CD4-positive, alpha-beta T cell (primary cell): Measurements from ENCODE around the gene GAS7. TPM values are rescaled to one million over a fixed set of nuclear protein-coding genes. Genes with fewer than 3 reads are reported as not detected.

Experiments used
- ATAC-seq: fragments of 200-7000 bp; cut with Tn5 transposase; one replicate; pipeline ENCODE4 v1.10.0; 2022; ENCODE audit warnings: mild to moderate bottlenecking; ENCODE audit not compliant: poor library complexity
- CTCF ChIA-PET: fragments of 350-600 bp; sonication (Branson Sonifier 250); formaldehyde crosslinking; loops from one replicate; lab custom pipeline; 2021; ENCODE audit warnings: antibody characterized with exemption, inconsistent platforms; lab: Charles Lee
- POLR2A ChIA-PET: fragments of 350-600 bp; sonication (Branson Sonifier 250); formaldehyde crosslinking; loops from one replicate; lab custom pipeline; 2021; ENCODE audit warnings: antibody characterized with exemption, inconsistent platforms; lab: Charles Lee
- DNase-seq, 14 experiments: peaks; one replicate each; pipeline ENCODE4 v3.0.0-alpha.2; 2013 to 2020; ENCODE audit warnings: mixed read lengths in 2 of 14
- H3K27ac ChIP-seq, 2 donors: one replicate each; pipeline versions ENCODE4 v1.5.1 to v1.7.0; 2013; ENCODE audit warnings: low read length in 2 of 2, low read depth in 1 of 2, mild to moderate bottlenecking in 1 of 2
- H3K27me3 ChIP-seq, 2 experiments: 1 replicate in 1 of 2; 2 replicates in 1 of 2; pipeline versions ENCODE4 v1.6.1 to v1.7.0; 2013; ENCODE audit warnings: low read length in 2 of 2, control low read depth in 1 of 2, mild to moderate bottlenecking in 1 of 2, moderate library complexity in 1 of 2; ENCODE audit not compliant: insufficient read depth in 2 of 2, control insufficient read depth in 1 of 2
- H3K36me3 ChIP-seq: one replicate; pipeline ENCODE4 v1.6.1; 2013; ENCODE audit warnings: low read length, control low read depth; ENCODE audit not compliant: insufficient read depth
- H3K4me1 ChIP-seq: one replicate; pipeline ENCODE4 v1.6.1; 2013; ENCODE audit warnings: low read length, control low read depth; ENCODE audit not compliant: insufficient read depth
- H3K4me3 ChIP-seq: one replicate; pipeline ENCODE4 v1.5.1; 2013; ENCODE audit warnings: mild to moderate bottlenecking, low read length, moderate library complexity
- H3K9me3 ChIP-seq, 2 experiments: 1 replicate in 1 of 2; 2 replicates in 1 of 2; pipeline versions ENCODE4 v1.6.1 to v1.7.0; 2013; ENCODE audit warnings: low read length in 2 of 2, mild to moderate bottlenecking in 2 of 2, control low read depth in 1 of 2, moderate library complexity in 1 of 2; ENCODE audit not compliant: control insufficient read depth in 1 of 2, insufficient read depth in 1 of 2
- H3K27ac Mint-ChIP-seq: one replicate; pipeline ENCODE4 v1.8.0; 2020; ENCODE audit warnings: mixed read lengths
- H3K27me3 Mint-ChIP-seq: one replicate; pipeline ENCODE4 v1.8.0; 2021; ENCODE audit warnings: mixed read lengths
- H3K36me3 Mint-ChIP-seq: one replicate; pipeline ENCODE4 v1.8.0; 2021; ENCODE audit warnings: low read depth, mixed read lengths
- H3K4me1 Mint-ChIP-seq: one replicate; pipeline ENCODE4 v1.8.0; 2021; ENCODE audit warnings: low read depth, mixed read lengths
- H3K4me3 Mint-ChIP-seq: one replicate; pipeline ENCODE4 v1.8.0; 2020; ENCODE audit warnings: mild to moderate bottlenecking, mixed read lengths
- H3K9me3 Mint-ChIP-seq: one replicate; pipeline ENCODE4 v1.8.0; 2020; ENCODE audit warnings: mixed read lengths
- intact Hi-C, 2 experiments: fragments of 100-400 bp; cut with DNase I in 1 of 2; cut with micrococcal nuclease in 1 of 2; formaldehyde crosslinking; loops; one replicate each; pipeline versions ENCODE4 v1.15.1 to v1.9.0; 2023 to 2025; cut with DNase I, micrococcal nuclease
- total RNA-seq, 174 experiments: library from RNA in 2 of 174; stranded (reverse) in 2 of 174; gene quantifications; one replicate each; pipeline ENCODE4 v1.2.3 and lab custom pipeline; 2021 to 2026
- TF ChIP-seq, protein P1 (sequence below): fragments of 200-600 bp; IDR thresholded peaks from one replicate; pipeline ENCODE4 v1.8.0; 2022; ENCODE audit warnings: antibody characterized with exemption, mild to moderate bottlenecking

GAS7 gene
- total RNA-seq, 2 experiments from 2014 or later: 1.8 to 3.4 TPM

DNA sequence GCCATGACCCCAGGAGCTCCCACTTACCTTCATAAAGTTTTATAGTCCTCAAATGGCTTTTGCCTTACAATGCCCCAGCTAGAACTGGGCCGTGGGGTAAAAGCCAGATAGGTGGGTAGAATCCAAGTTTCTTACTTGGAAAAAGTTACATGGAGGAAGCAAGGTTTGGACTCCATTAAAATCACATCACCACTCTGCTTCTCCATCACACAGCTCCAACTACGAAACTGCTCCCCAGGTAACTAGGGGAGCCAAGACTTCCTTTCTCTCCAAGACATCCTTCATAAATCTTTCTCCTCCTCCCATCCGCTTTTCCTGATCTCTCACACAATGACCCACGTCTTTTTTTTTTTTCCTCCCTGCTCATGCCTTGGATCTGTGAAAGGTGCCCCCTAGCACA, 162.5 kb downstream of the GAS7 start:
- Mint-ChIP-seq H3K4me3 (no peak overlapping the region), H3K27ac (no peak overlapping the region), H3K27me3 (no peaks in the 10 kb centered on the region), H3K36me3 (no peaks in the 10 kb centered on the region), H3K9me3 (no peaks in the 10 kb centered on the region), H3K4me1 (no peaks in the 10 kb centered on the region)
- ATAC-seq (no peak), DNase-seq (no peak)
- no peak overlapping the region for H3K4me3 ChIP-seq
- H3K4me1 ChIP-seq: no peaks in the 10 kb centered on the region
- TF ChIP-seq, protein P1, sequence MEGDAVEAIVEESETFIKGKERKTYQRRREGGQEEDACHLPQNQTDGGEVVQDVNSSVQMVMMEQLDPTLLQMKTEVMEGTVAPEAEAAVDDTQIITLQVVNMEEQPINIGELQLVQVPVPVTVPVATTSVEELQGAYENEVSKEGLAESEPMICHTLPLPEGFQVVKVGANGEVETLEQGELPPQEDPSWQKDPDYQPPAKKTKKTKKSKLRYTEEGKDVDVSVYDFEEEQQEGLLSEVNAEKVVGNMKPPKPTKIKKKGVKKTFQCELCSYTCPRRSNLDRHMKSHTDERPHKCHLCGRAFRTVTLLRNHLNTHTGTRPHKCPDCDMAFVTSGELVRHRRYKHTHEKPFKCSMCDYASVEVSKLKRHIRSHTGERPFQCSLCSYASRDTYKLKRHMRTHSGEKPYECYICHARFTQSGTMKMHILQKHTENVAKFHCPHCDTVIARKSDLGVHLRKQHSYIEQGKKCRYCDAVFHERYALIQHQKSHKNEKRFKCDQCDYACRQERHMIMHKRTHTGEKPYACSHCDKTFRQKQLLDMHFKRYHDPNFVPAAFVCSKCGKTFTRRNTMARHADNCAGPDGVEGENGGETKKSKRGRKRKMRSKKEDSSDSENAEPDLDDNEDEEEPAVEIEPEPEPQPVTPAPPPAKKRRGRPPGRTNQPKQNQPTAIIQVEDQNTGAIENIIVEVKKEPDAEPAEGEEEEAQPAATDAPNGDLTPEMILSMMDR: no peak
- no peaks in the 10 kb centered on the region for H3K9me3 ChIP-seq
- no peaks in the 10 kb centered on the region for H3K27me3 ChIP-seq
- no peak overlapping the region for H3K27ac ChIP-seq
- no peaks in the 10 kb centered on the region for H3K36me3 ChIP-seq
- ChIA-PET POLR2A (no interaction called here), CTCF (no interaction called here)
- intact Hi-C loops: no loop called here

DNA sequence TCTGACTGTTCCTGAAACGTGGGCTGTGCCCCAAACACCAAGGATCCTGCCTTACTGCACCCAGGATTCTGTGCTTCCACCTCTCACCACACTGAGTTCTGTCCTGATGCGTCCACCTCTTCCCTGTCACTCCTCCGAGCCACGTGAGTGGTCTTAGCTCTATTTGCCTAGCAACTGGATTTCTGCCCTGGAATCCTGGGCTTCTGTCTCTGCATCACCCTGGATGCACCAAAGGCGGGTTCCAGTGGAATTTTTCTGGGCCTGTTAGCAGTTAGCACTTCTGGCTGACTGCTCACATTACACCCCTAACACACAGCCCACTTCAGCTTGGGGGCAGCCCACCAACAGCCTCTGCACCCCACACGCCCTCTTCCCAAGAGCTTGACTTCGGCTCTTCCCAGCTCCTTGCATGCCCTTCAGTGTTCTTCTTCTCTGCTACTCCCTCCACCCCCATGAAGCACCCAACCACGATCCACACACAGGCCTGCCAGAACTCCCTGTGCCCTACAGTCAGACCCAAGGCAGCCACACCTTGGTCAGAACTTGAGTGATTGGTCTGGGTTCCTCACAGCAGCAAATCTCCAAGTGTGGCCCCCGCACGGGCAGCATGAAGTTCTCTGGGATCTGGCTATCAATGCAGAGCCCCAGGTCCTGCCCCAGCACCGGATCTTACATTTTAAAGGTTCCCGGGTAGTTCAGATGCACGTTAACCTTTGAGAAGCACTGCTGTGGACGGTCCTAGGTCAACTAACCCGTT, 163.5 kb downstream of the GAS7 start:
- H3K27me3 Mint-ChIP-seq: no peaks in the 10 kb centered on the region
- H3K36me3 Mint-ChIP-seq: no peaks in the 10 kb centered on the region
- no peak overlapping the region for H3K27ac ChIP-seq
- intact Hi-C loops: no loop called here
- H3K27me3 ChIP-seq: no peaks in the 10 kb centered on the region
- DNase-seq (no peak), ATAC-seq (no peak)
- no peak overlapping the region for H3K4me3 Mint-ChIP-seq
- H3K27ac Mint-ChIP-seq: no peak overlapping the region
- H3K4me1 ChIP-seq: no peaks in the 10 kb centered on the region
- no peaks in the 10 kb centered on the region for H3K9me3 Mint-ChIP-seq
- CTCF ChIA-PET: no interaction called here
- POLR2A ChIA-PET: no interaction called here
- H3K4me1 Mint-ChIP-seq: no peaks in the 10 kb centered on the region
- TF ChIP-seq, protein P1: no peak
- H3K4me3 ChIP-seq: no peak overlapping the region
- H3K36me3 ChIP-seq: no peaks in the 10 kb centered on the region
- H3K9me3 ChIP-seq: no peaks in the 10 kb centered on the region

DNA sequence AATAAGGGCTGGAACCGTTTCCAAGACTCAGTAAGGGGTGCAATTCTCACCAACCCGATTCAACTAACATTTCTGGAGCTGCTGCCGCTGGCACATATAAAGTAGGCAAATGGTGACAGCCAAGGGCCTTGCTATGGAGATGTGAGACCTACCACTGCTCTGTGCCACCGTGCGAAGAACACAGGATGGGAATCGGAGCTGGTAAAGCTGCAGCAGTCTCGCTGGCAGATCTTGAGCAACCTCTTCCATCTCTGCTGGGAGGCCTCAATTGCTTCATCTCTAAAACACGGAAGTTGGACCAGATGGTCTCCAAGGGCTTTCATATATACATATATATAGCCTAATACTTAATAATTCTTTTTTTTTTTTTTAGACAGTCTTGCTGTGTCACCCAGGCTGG, 164.4 kb downstream of the GAS7 start:
- no peak overlapping the region for H3K4me3 Mint-ChIP-seq
- CTCF ChIA-PET: no interaction called here
- TF ChIP-seq, protein P1: no peak

More for the DNA sequence above, 164.4 kb downstream of the GAS7 start:
- H3K4me1 Mint-ChIP-seq: no peaks in the 10 kb centered on the region
- ATAC-seq (no peak), DNase-seq (peak in 3 of 14 experiments; percentile 23 to 57 (median 52))
- Histone ChIP-seq H3K4me1 (no peaks in the 10 kb centered on the region), H3K36me3 (no peaks in the 10 kb centered on the region), H3K4me3 (no peak overlapping the region), H3K27ac (no peak overlapping the region), H3K9me3 (no peaks in the 10 kb centered on the region), H3K27me3 (no peaks in the 10 kb centered on the region)
- H3K9me3 Mint-ChIP-seq: no peaks in the 10 kb centered on the region
- no peak overlapping the region for H3K27ac Mint-ChIP-seq
- H3K36me3 Mint-ChIP-seq: no peaks in the 10 kb centered on the region
- POLR2A ChIA-PET: no interaction called here
- no peaks in the 10 kb centered on the region for H3K27me3 Mint-ChIP-seq
- intact Hi-C loops: no loop called here
